ENCODE measurements around the gene TNS3. TPM values are rescaled to one million over a fixed set of nuclear protein-coding genes. Genes with fewer than 3 reads are reported as not detected.

TNS3 gene
- total and polyA plus RNA-seq, 2 of the 13 experiments (the other 11 are each of a cell fraction or from before 2014, with no cell fraction given), result 52.9 to 55.7 TPM

DNA sequence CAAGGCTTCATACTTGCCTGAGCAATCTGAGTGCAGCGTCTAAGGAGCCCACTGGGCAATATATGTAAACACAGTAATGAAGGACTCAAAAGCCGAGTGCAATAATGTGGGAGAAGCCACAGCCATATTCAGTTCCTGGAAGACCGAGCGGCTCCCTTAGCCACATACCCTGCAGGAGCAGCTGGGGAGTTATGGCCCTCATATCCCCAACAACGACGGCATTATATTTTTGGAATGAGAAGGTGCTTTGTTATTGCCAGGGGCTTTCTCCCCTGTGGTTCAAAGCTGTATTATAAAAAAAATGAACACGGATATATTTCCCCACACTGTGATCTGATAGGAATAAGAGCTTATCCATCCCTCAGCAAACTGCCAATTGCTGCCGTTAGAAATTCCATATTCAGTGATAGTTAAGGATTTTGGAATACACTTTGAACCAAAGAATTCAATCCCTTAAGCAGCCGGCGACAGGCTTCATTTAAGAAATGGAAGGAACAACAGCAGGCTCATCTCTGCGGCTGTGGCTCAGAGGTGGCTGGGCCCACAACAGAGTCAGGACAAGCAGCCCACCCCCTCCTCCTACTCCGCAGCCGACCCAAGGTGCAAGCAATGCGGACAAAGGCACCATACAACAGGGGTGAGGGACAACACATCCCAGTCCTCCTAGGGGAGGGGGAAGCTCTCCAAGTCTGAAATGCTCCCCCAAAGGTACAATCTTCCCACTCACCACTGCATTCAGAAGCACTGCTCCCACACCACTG lies 77.2 kb downstream of the TNS3 start (continued):
- TF ChIP-seq, protein P1, sequence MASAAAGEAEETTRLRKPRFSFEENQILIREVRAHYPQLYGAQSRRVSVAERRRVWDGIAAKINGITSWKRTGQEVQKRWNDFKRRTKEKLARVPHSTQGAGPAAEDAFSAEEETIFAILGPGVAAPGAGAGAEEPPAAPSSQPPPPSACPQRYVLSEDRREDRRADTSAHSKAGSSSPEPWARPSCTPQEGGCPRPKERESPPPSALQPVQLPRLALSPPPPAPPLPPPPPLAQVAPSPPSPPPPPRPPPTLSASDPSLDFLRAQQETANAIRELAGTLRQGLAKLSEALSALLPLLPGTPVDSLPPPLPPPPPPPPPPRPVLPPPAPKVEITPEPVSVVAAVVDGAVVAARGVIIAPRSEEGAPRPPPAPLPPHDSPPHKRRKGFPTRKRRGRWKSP (CRISPR knock-in tag; IDR thresholded peaks at IDR 0.05), result no peak
- TF ChIP-seq CEBPG (CRISPR knock-in tag; IDR thresholded peaks at IDR 0.05) (no peak), MTA1 (CRISPR knock-in tag; IDR thresholded peaks at IDR 0.05; ENCODE audit: borderline replicate concordance) (no peak), ZNF382 (CRISPR knock-in tag; IDR thresholded peaks at IDR 0.05; ENCODE audit: borderline replicate concordance) (no peak)

DNA sequence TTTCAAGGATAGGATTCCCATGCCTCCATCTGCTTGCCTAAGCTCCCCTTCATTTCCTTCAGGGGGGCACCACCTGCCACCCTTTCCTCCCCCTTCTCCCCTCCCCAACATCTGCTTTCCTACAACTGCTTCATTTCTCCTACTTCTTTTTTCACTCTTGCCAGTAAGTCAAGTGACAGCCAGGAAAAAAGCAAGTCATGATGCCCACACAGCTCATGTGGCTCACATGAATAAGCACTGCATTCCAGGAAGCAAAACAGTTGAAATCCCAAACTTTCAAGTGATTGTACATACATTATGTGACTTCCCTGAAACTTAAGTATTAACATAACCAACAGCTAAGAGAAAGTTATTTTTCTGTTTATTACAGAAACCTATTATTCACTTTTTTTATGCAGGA lies 78.6 kb downstream of the TNS3 start:
- intact Hi-C loops (cut with micrococcal nuclease; ENCODE audit: unreplicated experiment), result no loop called here
- Histone ChIP-seq H3K9me3 (ENCODE audit: low read length) (no peaks in the 10 kb centered on the region), H4K20me1 (ENCODE audit: insufficient read depth, low read length) (peaks cover 62% of the 10 kb centered on the region), H3K4me3 (replicated peaks in 1 of 3; ENCODE audit: insufficient read depth in 1 of 3, low read depth in 2 of 3, low read length in 3 of 3) (no peak overlapping the region), H3K36me3 (replicated peaks in 1 of 2; ENCODE audit: control insufficient read depth in 1 of 2, insufficient read depth in 2 of 2, low read length in 2 of 2) (peaks cover 24 to 62% of the 10 kb centered on the region in 2 experiments), H3K27me3 (ENCODE audit: control insufficient read depth in 1 of 2, insufficient read depth in 2 of 2, low read length in 2 of 2) (no peaks in the 10 kb centered on the region), H2AFZ (ENCODE audit: low read length) (no peak overlapping the region), H3K4me1 (ENCODE audit: insufficient read depth, low read length) (peaks cover 67% of the 10 kb centered on the region), H3K4me2 (ENCODE audit: low read depth, low read length) (no peak overlapping the region), H3K9ac (ENCODE audit: insufficient read depth, low read depth, low read length) (no peak overlapping the region), H3K27ac (ENCODE audit: extremely low read length, insufficient read depth, low read length) (no peak overlapping the region), H3K79me2 (ENCODE audit: insufficient read depth, low read length) (peaks cover 90% of the 10 kb centered on the region)
- ChIA-PET CTCF (ENCODE audit: low intra/inter-chr PET ratio, low total read pairs) (no interaction called here), POLR2A (no interaction called here)
- no peak for ATAC-seq
- DNase-seq (ENCODE audit: low spot score), result no peak
- in situ Hi-C loops (cut with HindIII; ENCODE audit: extremely low pct_ligation_motif_present, low pct_unique_long_range_greater_than_20kb), result no loop called here
- no peak for FAIRE-seq
- no TSS peak for BruUV-seq (replicated peaks)
- TF ChIP-seq NKX3-1 (CRISPR knock-in tag; IDR thresholded peaks at IDR 0.05) (no peak), BHLHE40 (IDR thresholded peaks at IDR 0.05; ENCODE audit: low read length) (no peak), POLR2AphosphoS2 (IDR thresholded peaks at IDR 0.05; ENCODE audit: low read depth, low read length) (no peak), ZNF562 (CRISPR knock-in tag; IDR thresholded peaks at IDR 0.05; ENCODE audit: borderline replicate concordance) (no peak), ZNF260 (CRISPR knock-in tag; IDR thresholded peaks at IDR 0.05; ENCODE audit: borderline replicate concordance, low read depth) (no peak), EED (CRISPR knock-in tag; IDR thresholded peaks at IDR 0.05) (no peak)
- TF ChIP-seq, protein P2, sequence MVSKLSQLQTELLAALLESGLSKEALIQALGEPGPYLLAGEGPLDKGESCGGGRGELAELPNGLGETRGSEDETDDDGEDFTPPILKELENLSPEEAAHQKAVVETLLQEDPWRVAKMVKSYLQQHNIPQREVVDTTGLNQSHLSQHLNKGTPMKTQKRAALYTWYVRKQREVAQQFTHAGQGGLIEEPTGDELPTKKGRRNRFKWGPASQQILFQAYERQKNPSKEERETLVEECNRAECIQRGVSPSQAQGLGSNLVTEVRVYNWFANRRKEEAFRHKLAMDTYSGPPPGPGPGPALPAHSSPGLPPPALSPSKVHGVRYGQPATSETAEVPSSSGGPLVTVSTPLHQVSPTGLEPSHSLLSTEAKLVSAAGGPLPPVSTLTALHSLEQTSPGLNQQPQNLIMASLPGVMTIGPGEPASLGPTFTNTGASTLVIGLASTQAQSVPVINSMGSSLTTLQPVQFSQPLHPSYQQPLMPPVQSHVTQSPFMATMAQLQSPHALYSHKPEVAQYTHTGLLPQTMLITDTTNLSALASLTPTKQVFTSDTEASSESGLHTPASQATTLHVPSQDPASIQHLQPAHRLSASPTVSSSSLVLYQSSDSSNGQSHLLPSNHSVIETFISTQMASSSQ (IDR thresholded peaks at IDR 0.05; ENCODE audit: low read depth), result no peak
- TF ChIP-seq, protein P2 (CRISPR knock-in tag; IDR thresholded peaks at IDR 0.05; ENCODE audit: borderline replicate concordance), result no peak
- TF ChIP-seq, protein P3, sequence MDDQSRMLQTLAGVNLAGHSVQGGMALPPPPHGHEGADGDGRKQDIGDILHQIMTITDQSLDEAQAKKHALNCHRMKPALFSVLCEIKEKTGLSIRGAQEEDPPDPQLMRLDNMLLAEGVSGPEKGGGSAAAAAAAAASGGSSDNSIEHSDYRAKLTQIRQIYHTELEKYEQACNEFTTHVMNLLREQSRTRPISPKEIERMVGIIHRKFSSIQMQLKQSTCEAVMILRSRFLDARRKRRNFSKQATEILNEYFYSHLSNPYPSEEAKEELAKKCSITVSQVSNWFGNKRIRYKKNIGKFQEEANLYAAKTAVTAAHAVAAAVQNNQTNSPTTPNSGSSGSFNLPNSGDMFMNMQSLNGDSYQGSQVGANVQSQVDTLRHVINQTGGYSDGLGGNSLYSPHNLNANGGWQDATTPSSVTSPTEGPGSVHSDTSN (CRISPR knock-in tag; IDR thresholded peaks at IDR 0.05; ENCODE audit: borderline replicate concordance), result no peak
- TF ChIP-seq, protein P4, sequence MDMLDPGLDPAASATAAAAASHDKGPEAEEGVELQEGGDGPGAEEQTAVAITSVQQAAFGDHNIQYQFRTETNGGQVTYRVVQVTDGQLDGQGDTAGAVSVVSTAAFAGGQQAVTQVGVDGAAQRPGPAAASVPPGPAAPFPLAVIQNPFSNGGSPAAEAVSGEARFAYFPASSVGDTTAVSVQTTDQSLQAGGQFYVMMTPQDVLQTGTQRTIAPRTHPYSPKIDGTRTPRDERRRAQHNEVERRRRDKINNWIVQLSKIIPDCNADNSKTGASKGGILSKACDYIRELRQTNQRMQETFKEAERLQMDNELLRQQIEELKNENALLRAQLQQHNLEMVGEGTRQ (IDR thresholded peaks at IDR 0.05; ENCODE audit: low read depth, low read length), result no peak
- TF ChIP-seq, protein P4 (CRISPR knock-in tag; IDR thresholded peaks at IDR 0.05; ENCODE audit: borderline replicate concordance), result no peak

Data from HepG2 (cell line).